Duodenal mucosa (tissue), 2 donors: ENCODE measurements around the gene AKAP12.

ENCODE experiments used
- H3K27ac ChIP-seq: one replicate; pipeline ENCODE4 v1.7.0; 2013; ENCODE audit warnings: low read depth, low read length
- H3K27me3 ChIP-seq, 2 donors: one replicate each; pipeline ENCODE4 v1.7.0; 2013; ENCODE audit warnings: low read length in 2 of 2, control low read depth in 1 of 2; ENCODE audit not compliant: insufficient read depth in 2 of 2, control insufficient read depth in 1 of 2
- H3K36me3 ChIP-seq, 2 donors: one replicate each; pipeline ENCODE4 v1.7.0; 2013; ENCODE audit warnings: low read length in 2 of 2, control low read depth in 1 of 2; ENCODE audit not compliant: insufficient read depth in 2 of 2, control insufficient read depth in 1 of 2
- H3K4me1 ChIP-seq, 2 donors: one replicate each; pipeline ENCODE4 v1.7.0; 2013; ENCODE audit warnings: low read length in 2 of 2, control low read depth in 1 of 2; ENCODE audit not compliant: insufficient read depth in 2 of 2, control insufficient read depth in 1 of 2
- H3K4me3 ChIP-seq, 2 donors: one replicate each; pipeline ENCODE4 v1.7.0; 2013; ENCODE audit warnings: low read length in 2 of 2, low read depth in 1 of 2
- H3K9ac ChIP-seq, 2 donors: one replicate each; pipeline ENCODE4 v1.7.0; 2013; ENCODE audit warnings: low read length in 2 of 2, low read depth in 1 of 2
- H3K9me3 ChIP-seq, 2 donors: one replicate each; pipeline ENCODE4 v1.7.0; 2013; ENCODE audit warnings: low read length in 2 of 2, control low read depth in 1 of 2; ENCODE audit not compliant: control insufficient read depth in 1 of 2

AKAP12 gene

GRCh38 chr6:151215999-151216398 lies 23.8 kb upstream of the AKAP12 start:
- H3K9ac ChIP-seq: no peak overlapping the region
- H3K4me3 ChIP-seq: no peak overlapping the region
- H3K36me3 ChIP-seq: no peaks in the 10 kb centered on the region
- H3K4me1 ChIP-seq: no peaks in the 10 kb centered on the region
- H3K9me3 ChIP-seq: peaks cover 2 to 3% of the 10 kb centered on the region in 2 donors
- no peaks in the 10 kb centered on the region for H3K27me3 ChIP-seq
- H3K27ac ChIP-seq: no peak overlapping the region

GRCh38 chr6:151216804-151217203 lies 23.0 kb upstream of the AKAP12 start:
- no peak overlapping the region for H3K27ac ChIP-seq
- H3K4me1 ChIP-seq: no peaks in the 10 kb centered on the region
- no peaks in the 10 kb centered on the region for H3K9me3 ChIP-seq
- H3K4me3 ChIP-seq: no peak overlapping the region
- H3K27me3 ChIP-seq: no peaks in the 10 kb centered on the region
- H3K9ac ChIP-seq: no peak overlapping the region
- no peaks in the 10 kb centered on the region for H3K36me3 ChIP-seq

GRCh38 chr6:151219192-151219591 lies 20.6 kb upstream of the AKAP12 start:
- H3K36me3 ChIP-seq: no peaks in the 10 kb centered on the region
- no peaks in the 10 kb centered on the region for H3K27me3 ChIP-seq
- H3K9me3 ChIP-seq: no peaks in the 10 kb centered on the region
- H3K9ac ChIP-seq: no peak overlapping the region
- no peaks in the 10 kb centered on the region for H3K4me1 ChIP-seq
- H3K4me3 ChIP-seq: no peak overlapping the region
- no peak overlapping the region for H3K27ac ChIP-seq

- no peak overlapping the region for H3K27ac ChIP-seq
- H3K9me3 ChIP-seq: no peaks in the 10 kb centered on the region
- H3K4me3 ChIP-seq: no peak overlapping the region
- no peak overlapping the region for H3K9ac ChIP-seq
- no peaks in the 10 kb centered on the region for H3K36me3 ChIP-seq
- no peaks in the 10 kb centered on the region for H3K27me3 ChIP-seq
- H3K4me1 ChIP-seq: no peaks in the 10 kb centered on the region
Measured at GRCh38 chr6:151224076-151224475, 15.7 kb upstream of the AKAP12 start.

GRCh38 chr6:151225919-151226318 lies 13.8 kb upstream of the AKAP12 start:
- H3K4me3 ChIP-seq: no peak overlapping the region
- no peaks in the 10 kb centered on the region for H3K27me3 ChIP-seq
- H3K4me1 ChIP-seq: no peaks in the 10 kb centered on the region
- H3K9ac ChIP-seq: no peak overlapping the region
- H3K9me3 ChIP-seq: no peaks in the 10 kb centered on the region
- H3K27ac ChIP-seq: no peak overlapping the region
- no peaks in the 10 kb centered on the region for H3K36me3 ChIP-seq

GRCh38 chr6:151228788-151229400 lies 10.9 kb upstream of the AKAP12 start:
- Histone ChIP-seq H3K9ac (no peak overlapping the region), H3K27ac (no peak overlapping the region), H3K27me3 (no peaks in the 10 kb centered on the region), H3K9me3 (no peaks in the 10 kb centered on the region), H3K4me1 (no peaks in the 10 kb centered on the region), H3K36me3 (no peaks in the 10 kb centered on the region), H3K4me3 (no peak overlapping the region)

GRCh38 chr6:151229401-151230276 lies 10.1 kb upstream of the AKAP12 start:
- H3K36me3 ChIP-seq: no peaks in the 10 kb centered on the region
- no peak overlapping the region for H3K9ac ChIP-seq
- no peaks in the 10 kb centered on the region for H3K9me3 ChIP-seq
- H3K27ac ChIP-seq: no peak overlapping the region
- no peaks in the 10 kb centered on the region for H3K27me3 ChIP-seq
- H3K4me3 ChIP-seq: no peak overlapping the region
- H3K4me1 ChIP-seq: no peaks in the 10 kb centered on the region

GRCh38 chr6:151230277-151230577 lies 9.5 kb upstream of the AKAP12 start:
- Histone ChIP-seq H3K27me3 (no peaks in the 10 kb centered on the region), H3K27ac (no peak overlapping the region)

GRCh38 chr6:151232899-151233298 lies 6.9 kb upstream of the AKAP12 start:
- Histone ChIP-seq H3K27me3 (no peaks in the 10 kb centered on the region), H3K4me1 (no peaks in the 10 kb centered on the region), H3K36me3 (no peaks in the 10 kb centered on the region), H3K4me3 (no peak overlapping the region), H3K9ac (no peak overlapping the region), H3K27ac (no peak overlapping the region), H3K9me3 (no peaks in the 10 kb centered on the region)

More at GRCh38 chr6:151230277-151230577, 9.5 kb upstream of the AKAP12 start:
- no peaks in the 10 kb centered on the region for H3K4me1 ChIP-seq
- H3K4me3 ChIP-seq: no peak overlapping the region
- no peak overlapping the region for H3K9ac ChIP-seq
- no peaks in the 10 kb centered on the region for H3K9me3 ChIP-seq
- H3K36me3 ChIP-seq: no peaks in the 10 kb centered on the region

- Histone ChIP-seq H3K36me3 (no peaks in the 10 kb centered on the region), H3K9me3 (no peaks in the 10 kb centered on the region), H3K27me3 (no peaks in the 10 kb centered on the region), H3K27ac (no peak overlapping the region), H3K4me1 (no peaks in the 10 kb centered on the region), H3K9ac (no peak overlapping the region), H3K4me3 (no peak overlapping the region)
Measured at GRCh38 chr6:151233731-151234130, 6.0 kb upstream of the AKAP12 start.
